ENCODE data around the gene MTCH1. TPM values are rescaled to one million over a fixed set of nuclear protein-coding genes. Genes with fewer than 3 reads are reported as not detected.
A peak's percentile ranks its signal among the peaks of the same experiment; 100 is the strongest.

MTCH1 gene
- total RNA-seq, 1 donor from 2014 or later = 133 TPM

- ChIA-PET CTCF (no interaction called here), POLR2A (interaction anchor here (1.8 kb wide), 1 partner anchor 9 kb away, joined by 6 read pairs; no protein-coding TSS in a partner anchor)
- Mint-ChIP-seq H3K27ac (no peak overlapping the region), H3K9me3 (no peaks in the 10 kb centered on the region), H3K4me1 (peaks cover 47% of the 10 kb centered on the region), H3K36me3 (ENCODE audit: low read depth) (peaks cover 91% of the 10 kb centered on the region), H3K4me3 (no peak overlapping the region), H3K27me3 (no peaks in the 10 kb centered on the region)
- no peak for ATAC-seq (ENCODE audit: low read depth)
- DNase-seq = no peak
- no peak for TF ChIP-seq CTCF (IDR thresholded peaks at IDR 0.05)
- intact Hi-C loops (cut with micrococcal nuclease) = no loop called here
Measured at GRCh38 chr6:37013516-37014491, 27.8 kb upstream of the MTCH1 start.

- Mint-ChIP-seq H3K4me3 (no peak overlapping the region), H3K27ac (no peak overlapping the region), H3K27me3 (no peaks in the 10 kb centered on the region), H3K9me3 (no peaks in the 10 kb centered on the region), H3K36me3 (ENCODE audit: low read depth) (peaks cover 92% of the 10 kb centered on the region), H3K4me1 (peaks cover 52% of the 10 kb centered on the region)
- DNase-seq (no peak), ATAC-seq (ENCODE audit: low read depth) (no peak)
- intact Hi-C loops (cut with micrococcal nuclease) = no loop called here
- ChIA-PET POLR2A (interaction anchor here (0.7 kb wide), 1 partner anchor 93 kb away, joined by 3 read pairs; no protein-coding TSS in a partner anchor), CTCF (interaction anchor here (0.7 kb wide), 1 partner anchor 230 kb away, joined by 3 read pairs; no protein-coding TSS in a partner anchor)
- TF ChIP-seq CTCF (IDR thresholded peaks at IDR 0.05) = no peak
Measured at GRCh38 chr6:37011656-37012378, 25.8 kb upstream of the MTCH1 start.

DNA sequence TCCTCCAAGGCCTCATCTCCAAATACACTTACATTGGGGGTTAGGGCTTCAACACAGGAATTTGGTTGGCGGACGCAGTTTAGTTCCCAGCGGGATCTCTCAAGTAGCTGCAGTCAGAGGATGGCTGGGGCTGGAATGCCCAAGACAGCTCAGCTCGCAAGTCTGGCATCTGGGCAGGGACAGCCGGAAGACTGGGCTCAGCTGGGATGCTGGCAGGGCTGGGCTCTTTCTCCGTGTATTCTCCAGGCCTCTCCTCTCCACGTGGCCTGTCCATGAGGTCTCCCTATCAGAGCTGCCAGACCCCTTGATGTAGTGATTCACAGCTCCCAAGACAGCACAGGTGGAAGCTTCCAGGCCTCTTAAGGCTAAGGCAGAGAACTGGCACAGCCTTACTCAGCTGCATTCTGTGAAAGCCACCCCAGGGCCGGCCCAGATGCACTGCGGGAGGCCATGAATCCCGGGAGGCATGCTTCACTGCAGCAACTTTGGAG lies 24.5 kb upstream of the MTCH1 start:
- no peaks in the 10 kb centered on the region for H3K9me3 Mint-ChIP-seq
- no peak overlapping the region for H3K4me3 Mint-ChIP-seq
- ChIA-PET POLR2A (interaction anchor here (0.7 kb wide), 1 partner anchor 33 kb away, joined by 4 read pairs; no protein-coding TSS in a partner anchor), CTCF (interaction anchor here (0.9 kb wide), 1 partner anchor 125 kb away, joined by 3 read pairs; no protein-coding TSS in a partner anchor)
- ATAC-seq (ENCODE audit: low read depth) (no peak), DNase-seq (no peak)
- peaks cover 94% of the 10 kb centered on the region for H3K36me3 Mint-ChIP-seq (ENCODE audit: low read depth)
- TF ChIP-seq CTCF (IDR thresholded peaks at IDR 0.05) = no peak
- intact Hi-C loops (cut with micrococcal nuclease) = no loop called here
- H3K27ac Mint-ChIP-seq = peak overlapping the region; percentile 42
- H3K27me3 Mint-ChIP-seq = no peaks in the 10 kb centered on the region
- peaks cover 60% of the 10 kb centered on the region for H3K4me1 Mint-ChIP-seq

- Mint-ChIP-seq H3K4me1 (peaks cover 76% of the 10 kb centered on the region), H3K27me3 (no peaks in the 10 kb centered on the region), H3K27ac (peak overlapping the region; percentile 92), H3K36me3 (ENCODE audit: low read depth) (peaks cover 78% of the 10 kb centered on the region), H3K4me3 (peak overlapping the region; percentile 100), H3K9me3 (no peaks in the 10 kb centered on the region)
- intact Hi-C loops (cut with micrococcal nuclease) = loop anchor here (5.0 to 10.0 kb wide), 4 partner anchors 414 to 809 kb away; partner anchors contain the start of genes CMTR1, KCTD20, PXT1 and SRSF3
- DNase-seq = no peak
- ChIA-PET CTCF (interaction anchor here (0.9 to 4.6 kb wide), 2 partner anchors 9 kb away, joined by 6 to 74 read pairs; no protein-coding TSS in a partner anchor), POLR2A (interaction anchor here (0.9 to 8.5 kb wide), 2 partner anchors 21 to 22 kb away, joined by 4 to 209 read pairs; partner anchors contain the start of gene MTCH1)
- no peak for TF ChIP-seq CTCF (IDR thresholded peaks at IDR 0.05)
- no peak for ATAC-seq (ENCODE audit: low read depth)
Measured at GRCh38 chr6:37008484-37009465, 22.8 kb upstream of the MTCH1 start.

Measured in activated B cell treated with CpG ODN at 0.5 μM for 24 hours (primary cell).